BE2C (cell line): ENCODE data around the gene OAS2.

Experiments
- DNase-seq: peaks from one replicate; pipeline ENCODE4 v3.0.0-alpha.2; 2020
- H3K27me3 ChIP-seq: fragments of 250-450 bp; sonication (Bioruptor Pico); 2 replicates; pipeline ENCODE4 v1.5.1; 2020; ENCODE audit warnings: mild to moderate bottlenecking
- H3K36me3 ChIP-seq: fragments of 250-450 bp; sonication (Bioruptor Pico); 2 replicates; pipeline ENCODE4 v1.5.1; 2020; ENCODE audit warnings: mild to moderate bottlenecking
- H3K4me1 ChIP-seq: fragments of 250-450 bp; sonication (Bioruptor Pico); 2 replicates; pipeline ENCODE4 v1.5.1; 2020
- H3K4me3 ChIP-seq: 2 replicates; pipeline ENCODE4 v1.5.1; 2011; ENCODE audit warnings: low read depth, low read length
- H3K9me3 ChIP-seq: fragments of 250-450 bp; sonication (Bioruptor Pico); 2 replicates; pipeline ENCODE4 v1.5.1; 2020
- TF ChIP-seq, protein P1 (sequence below): IDR thresholded peaks from 2 replicates; pipeline ENCODE4 v1.5.1; 2012; ENCODE audit warnings: mild to moderate bottlenecking, low read depth, low read length

Gene OAS2

DNA sequence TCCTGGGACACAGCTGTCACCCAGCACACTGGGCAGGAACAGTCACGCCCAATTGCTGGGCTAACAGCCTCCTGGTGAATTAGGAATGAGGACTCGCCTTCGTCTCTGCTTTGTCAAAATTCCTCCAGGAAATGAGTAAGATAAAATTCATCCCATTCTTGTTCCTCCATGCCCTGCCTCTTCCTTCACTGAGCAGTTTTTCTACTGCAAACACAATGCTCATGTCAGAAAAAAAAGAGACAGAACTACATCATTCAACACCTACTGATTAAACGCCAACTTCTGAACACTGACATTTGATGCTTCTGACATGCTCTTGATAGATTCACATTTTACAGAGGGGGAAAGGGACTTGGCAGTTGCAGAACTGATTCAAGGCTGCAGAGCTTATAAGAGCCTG is 40.7 kb downstream of the OAS2 start:
- Histone ChIP-seq H3K4me3 (no peak overlapping the region), H3K9me3 (no peaks in the 10 kb centered on the region), H3K4me1 (no peaks in the 10 kb centered on the region), H3K27me3 (no peaks in the 10 kb centered on the region), H3K36me3 (no peaks in the 10 kb centered on the region)
- TF ChIP-seq, protein P1, sequence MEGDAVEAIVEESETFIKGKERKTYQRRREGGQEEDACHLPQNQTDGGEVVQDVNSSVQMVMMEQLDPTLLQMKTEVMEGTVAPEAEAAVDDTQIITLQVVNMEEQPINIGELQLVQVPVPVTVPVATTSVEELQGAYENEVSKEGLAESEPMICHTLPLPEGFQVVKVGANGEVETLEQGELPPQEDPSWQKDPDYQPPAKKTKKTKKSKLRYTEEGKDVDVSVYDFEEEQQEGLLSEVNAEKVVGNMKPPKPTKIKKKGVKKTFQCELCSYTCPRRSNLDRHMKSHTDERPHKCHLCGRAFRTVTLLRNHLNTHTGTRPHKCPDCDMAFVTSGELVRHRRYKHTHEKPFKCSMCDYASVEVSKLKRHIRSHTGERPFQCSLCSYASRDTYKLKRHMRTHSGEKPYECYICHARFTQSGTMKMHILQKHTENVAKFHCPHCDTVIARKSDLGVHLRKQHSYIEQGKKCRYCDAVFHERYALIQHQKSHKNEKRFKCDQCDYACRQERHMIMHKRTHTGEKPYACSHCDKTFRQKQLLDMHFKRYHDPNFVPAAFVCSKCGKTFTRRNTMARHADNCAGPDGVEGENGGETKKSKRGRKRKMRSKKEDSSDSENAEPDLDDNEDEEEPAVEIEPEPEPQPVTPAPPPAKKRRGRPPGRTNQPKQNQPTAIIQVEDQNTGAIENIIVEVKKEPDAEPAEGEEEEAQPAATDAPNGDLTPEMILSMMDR, result no peak
- no peak for DNase-seq

GRCh38 chr12:113021500-113021899 is 43.2 kb downstream of the OAS2 start:
- TF ChIP-seq, protein P1, result no peak
- H3K36me3 ChIP-seq, result no peaks in the 10 kb centered on the region
- no peaks in the 10 kb centered on the region for H3K4me1 ChIP-seq
- H3K4me3 ChIP-seq, result no peak overlapping the region
- no peaks in the 10 kb centered on the region for H3K27me3 ChIP-seq
- H3K9me3 ChIP-seq, result no peaks in the 10 kb centered on the region
- DNase-seq, result no peak

- DNase-seq, result no peak
- H3K4me3 ChIP-seq, result no peak overlapping the region
- no peaks in the 10 kb centered on the region for H3K27me3 ChIP-seq
- no peaks in the 10 kb centered on the region for H3K9me3 ChIP-seq
- no peaks in the 10 kb centered on the region for H3K4me1 ChIP-seq
- no peaks in the 10 kb centered on the region for H3K36me3 ChIP-seq
- TF ChIP-seq, protein P1, result no peak
Measured at GRCh38 chr12:113022563-113023297, 44.4 kb downstream of the OAS2 start.

DNA sequence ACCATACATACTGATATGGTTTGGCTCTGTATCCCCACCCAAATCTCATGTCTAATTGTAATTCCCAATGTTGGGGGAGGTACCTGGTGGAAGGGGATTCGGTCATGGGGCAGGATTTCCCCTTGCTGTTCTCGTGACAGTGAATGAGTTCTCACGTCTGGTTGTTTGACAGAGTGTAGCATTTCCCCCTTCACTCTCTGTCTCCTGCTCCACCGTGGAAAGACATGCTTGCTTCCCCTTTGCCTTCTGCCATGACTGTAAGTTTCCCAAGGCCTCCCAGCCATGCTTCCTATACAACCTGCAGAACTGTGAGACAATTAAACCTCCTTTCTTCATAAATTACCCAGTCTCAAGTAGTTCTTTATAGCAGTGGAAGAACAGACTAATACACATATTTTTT is 49.4 kb downstream of the OAS2 start:
- DNase-seq, result no peak
- H3K4me1 ChIP-seq, result peaks cover 5% of the 10 kb centered on the region; the same call in 1 of the 2 replicates
- no peak overlapping the region for H3K4me3 ChIP-seq
- no peaks in the 10 kb centered on the region for H3K27me3 ChIP-seq
- H3K9me3 ChIP-seq, result no peaks in the 10 kb centered on the region
- H3K36me3 ChIP-seq, result no peaks in the 10 kb centered on the region
- TF ChIP-seq, protein P1, result no peak

DNA sequence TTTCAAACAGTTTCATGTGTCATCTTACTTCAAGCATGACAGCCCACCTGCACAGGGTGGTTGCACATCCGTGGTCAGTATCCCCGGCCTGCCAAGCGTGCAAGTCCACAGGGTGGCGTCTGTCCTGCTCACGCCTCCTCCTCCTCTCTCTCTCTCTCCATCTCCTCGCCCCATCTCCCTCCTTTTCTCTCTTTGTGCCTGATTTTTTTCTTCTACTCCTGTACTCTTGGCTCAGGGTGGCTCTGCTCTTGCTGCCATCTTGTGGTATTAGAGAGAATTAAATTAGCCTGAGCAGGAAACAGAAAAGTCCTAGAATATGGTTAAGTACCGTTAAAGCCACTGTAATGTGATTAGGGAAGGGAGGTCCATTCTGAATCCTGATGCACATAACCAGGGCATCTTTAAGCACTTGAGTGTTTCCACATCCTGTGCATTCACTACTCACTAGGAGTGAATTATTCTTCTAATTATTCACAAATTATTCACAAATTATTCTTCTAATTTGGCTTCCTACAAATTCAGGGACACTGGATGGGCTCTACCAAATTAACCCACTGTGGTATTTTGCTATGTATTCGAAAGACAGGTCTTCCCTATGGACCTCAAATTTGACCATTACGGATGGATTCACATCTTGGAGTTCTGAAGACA is 52.7 kb downstream of the OAS2 start:
- TF ChIP-seq, protein P1, result peak; percentile 90
- no peak overlapping the region for H3K4me3 ChIP-seq
- no peaks in the 10 kb centered on the region for H3K36me3 ChIP-seq
- peaks cover 5% of the 10 kb centered on the region; the same call in 1 of the 2 replicates for H3K4me1 ChIP-seq
- H3K27me3 ChIP-seq, result no peaks in the 10 kb centered on the region
- H3K9me3 ChIP-seq, result no peaks in the 10 kb centered on the region
- peak; percentile 72 for DNase-seq

- TF ChIP-seq, protein P1, result no peak
- no peak for DNase-seq
- Histone ChIP-seq H3K4me3 (no peak overlapping the region), H3K36me3 (no peaks in the 10 kb centered on the region), H3K4me1 (no peaks in the 10 kb centered on the region; the same call in 1 of the 2 replicates), H3K9me3 (no peaks in the 10 kb centered on the region), H3K27me3 (no peaks in the 10 kb centered on the region)
Measured at GRCh38 chr12:113039911-113040445, 61.7 kb downstream of the OAS2 start.
